GDM1 (cell line): ENCODE results near the gene IFI27L2.

ENCODE experiments used
- DNase-seq: peaks from one replicate; lab custom pipeline; 2025; lab: John Stamatoyannopoulos, UW

Gene IFI27L2

GRCh38 chr14:94123296-94123695 lies 6.1 kb downstream of the IFI27L2 start:
- no peak for DNase-seq

- DNase-seq = no peak
Observed at GRCh38 chr14:94122438-94122837, 7.0 kb downstream of the IFI27L2 start.

- DNase-seq = no peak
Observed at GRCh38 chr14:94121485-94121884, 7.9 kb downstream of the IFI27L2 start.

- no peak for DNase-seq
Observed at GRCh38 chr14:94120667-94121340, 8.6 kb downstream of the IFI27L2 start.

GRCh38 chr14:94119071-94119470 lies 10.3 kb downstream of the IFI27L2 start:
- DNase-seq = no peak

GRCh38 chr14:94117856-94118255 lies 11.5 kb downstream of the IFI27L2 start:
- no peak for DNase-seq

GRCh38 chr14:94116701-94117100 lies 12.7 kb downstream of the IFI27L2 start:
- no peak for DNase-seq

- DNase-seq = no peak
Observed at GRCh38 chr14:94115631-94116030, 13.8 kb downstream of the IFI27L2 start.

- DNase-seq = no peak
Observed at GRCh38 chr14:94115058-94115591, 14.3 kb downstream of the IFI27L2 start.

- DNase-seq = no peak
Observed at GRCh38 chr14:94114589-94115057, 14.8 kb downstream of the IFI27L2 start.

GRCh38 chr14:94113908-94114588 lies 15.4 kb downstream of the IFI27L2 start:
- DNase-seq = no peak

GRCh38 chr14:94113490-94113889 lies 15.9 kb downstream of the IFI27L2 start:
- no peak for DNase-seq

GRCh38 chr14:94113073-94113472 lies 16.3 kb downstream of the IFI27L2 start:
- no peak for DNase-seq

- no peak for DNase-seq
Observed at GRCh38 chr14:94112513-94113063, 16.8 kb downstream of the IFI27L2 start.

GRCh38 chr14:94111276-94112095 lies 17.9 kb downstream of the IFI27L2 start:
- DNase-seq = no peak

- no peak for DNase-seq
Observed at GRCh38 chr14:94110552-94111181, 18.7 kb downstream of the IFI27L2 start, which contains the start of gene IFI27. Gene IFI27, plus strand, starts transcription at chr14:94110736.

- DNase-seq = no peak
Observed at GRCh38 chr14:94109915-94110250, 19.5 kb downstream of the IFI27L2 start.

GRCh38 chr14:94104731-94105130 lies 24.7 kb downstream of the IFI27L2 start:
- no peak for DNase-seq

GRCh38 chr14:94103554-94104150 lies 25.8 kb downstream of the IFI27L2 start:
- DNase-seq = no peak

GRCh38 chr14:94102768-94103482 lies 26.5 kb downstream of the IFI27L2 start:
- no peak for DNase-seq

- DNase-seq = no peak
Observed at GRCh38 chr14:94101748-94102147, 27.7 kb downstream of the IFI27L2 start.
